Skeletal muscle tissue (tissue), 5 donors: ENCODE data around the gene F8. TPM values are rescaled to one million over a fixed set of nuclear protein-coding genes. Genes with fewer than 3 reads are reported as not detected.

Source experiments
- H3K27ac ChIP-seq: one replicate; pipeline ENCODE4 v1.7.0; 2013; ENCODE audit warnings: mild to moderate bottlenecking, low read depth, low read length, inconsistent platforms
- H3K27me3 ChIP-seq, 3 donors: one replicate each; pipeline ENCODE4 v1.7.0; 2013; ENCODE audit warnings: low read length in 3 of 3; ENCODE audit not compliant: control insufficient read depth in 3 of 3, insufficient read depth in 3 of 3
- H3K36me3 ChIP-seq, 3 donors: one replicate each; pipeline ENCODE4 v1.7.0; 2013; ENCODE audit warnings: low read length in 3 of 3; ENCODE audit not compliant: control insufficient read depth in 3 of 3, insufficient read depth in 3 of 3
- H3K4me1 ChIP-seq, 3 donors: one replicate each; pipeline ENCODE4 v1.7.0; 2013; ENCODE audit warnings: low read length in 3 of 3, mild to moderate bottlenecking in 3 of 3; ENCODE audit not compliant: control insufficient read depth in 3 of 3, insufficient read depth in 3 of 3
- H3K4me3 ChIP-seq, 3 donors: one replicate each; pipeline ENCODE4 v1.7.0; 2013; ENCODE audit warnings: low read length in 3 of 3
- H3K9ac ChIP-seq, 3 donors: one replicate each; pipeline ENCODE4 v1.7.0; 2013; ENCODE audit warnings: low read length in 3 of 3, mild to moderate bottlenecking in 3 of 3, moderate library complexity in 2 of 3, low read depth in 1 of 3
- H3K9me3 ChIP-seq, 3 donors: one replicate each; pipeline ENCODE4 v1.7.0; 2013; ENCODE audit warnings: low read length in 3 of 3; ENCODE audit not compliant: control insufficient read depth in 3 of 3
- small RNA-seq: library from RNA; depleted of rRNA; stranded (forward); fragments of <200 nt; gene quantifications from one replicate; pipeline ENCODE3, GENCODE V24; 2014
- total RNA-seq: library from RNA; depleted of rRNA; stranded (reverse); fragments of >200 nt; gene quantifications from one replicate; pipeline ENCODE4 v1.2.3, GENCODE V29; 2014
- donor health status: Osteomylitis.

Gene F8
- total RNA-seq, 1 donor from 2014 or later, result 4.2 TPM

DNA sequence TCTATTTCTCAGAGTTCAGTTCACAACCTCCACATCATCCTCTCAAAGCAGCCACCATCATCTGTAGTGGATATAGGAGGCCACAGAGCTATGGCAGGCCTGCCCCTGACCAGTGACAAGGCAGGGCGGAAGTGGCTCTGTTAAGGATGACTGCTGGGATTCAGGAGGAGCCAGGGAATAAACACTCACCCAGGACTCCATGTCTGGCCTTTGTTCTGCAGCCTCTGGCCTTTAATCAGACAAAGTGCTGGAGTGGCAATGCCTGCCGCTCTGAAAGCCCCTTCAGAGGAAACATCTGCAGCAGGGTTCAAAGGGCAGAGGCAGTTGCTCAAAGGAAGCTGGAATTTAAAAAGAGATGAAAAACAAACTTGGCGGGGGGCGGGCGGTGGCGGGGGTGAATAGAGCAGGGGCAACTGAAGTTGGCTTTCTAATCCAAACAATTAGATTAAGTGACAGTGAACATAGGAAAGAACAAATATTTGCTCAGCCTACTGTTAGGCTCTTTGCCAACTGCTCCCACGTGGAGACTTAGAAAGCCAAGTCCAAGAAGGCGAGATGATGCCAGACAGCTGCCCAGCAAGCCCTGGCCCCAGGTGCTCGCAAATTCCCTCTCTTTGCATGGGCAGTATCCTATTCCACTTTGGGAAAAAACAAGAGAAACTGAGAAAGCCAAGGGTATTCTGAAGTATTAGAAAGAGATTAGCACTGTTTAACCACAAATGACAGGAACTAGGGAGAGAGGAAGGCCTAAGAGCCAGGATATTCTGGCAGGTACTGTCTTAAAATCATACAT is 222.8 kb downstream of the F8 start:
- H3K4me1 ChIP-seq, result peaks cover 11 to 16% (median 16%) of the 10 kb centered on the region in 3 donors
- H3K36me3 ChIP-seq, result no peaks in the 10 kb centered on the region
- H3K4me3 ChIP-seq, result no peak overlapping the region
- no peaks in the 10 kb centered on the region for H3K9me3 ChIP-seq
- peak overlapping the region; percentile 34 for H3K27ac ChIP-seq
- no peaks in the 10 kb centered on the region for H3K27me3 ChIP-seq
- H3K9ac ChIP-seq, result peak overlapping the region in 1 of 3 donors; percentile 10

DNA sequence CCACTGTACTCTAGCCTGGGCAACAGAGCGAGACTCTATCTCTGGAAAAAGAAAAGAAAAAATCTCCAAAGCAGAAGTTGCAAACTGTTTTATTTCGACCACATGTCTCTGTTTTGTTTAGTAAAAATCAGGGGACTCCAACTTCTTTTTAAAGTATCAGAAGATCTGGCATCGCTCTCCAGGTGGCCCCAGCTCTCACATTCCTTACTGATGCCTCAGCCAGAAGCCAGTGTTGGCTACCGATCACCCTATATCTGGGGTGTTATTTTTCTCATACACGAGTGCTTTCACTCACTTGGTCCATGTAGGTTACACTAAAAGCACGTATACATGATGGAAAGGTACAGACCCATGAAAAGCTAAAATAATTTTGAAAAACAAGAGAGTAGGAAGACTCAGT is 225.5 kb downstream of the F8 start:
- Histone ChIP-seq H3K27ac (no peak overlapping the region), H3K4me1 (peaks cover 2 to 7% (median 7%) of the 10 kb centered on the region in 3 donors), H3K27me3 (no peaks in the 10 kb centered on the region), H3K36me3 (no peaks in the 10 kb centered on the region), H3K9ac (no peak overlapping the region), H3K4me3 (no peak overlapping the region), H3K9me3 (no peaks in the 10 kb centered on the region)

DNA sequence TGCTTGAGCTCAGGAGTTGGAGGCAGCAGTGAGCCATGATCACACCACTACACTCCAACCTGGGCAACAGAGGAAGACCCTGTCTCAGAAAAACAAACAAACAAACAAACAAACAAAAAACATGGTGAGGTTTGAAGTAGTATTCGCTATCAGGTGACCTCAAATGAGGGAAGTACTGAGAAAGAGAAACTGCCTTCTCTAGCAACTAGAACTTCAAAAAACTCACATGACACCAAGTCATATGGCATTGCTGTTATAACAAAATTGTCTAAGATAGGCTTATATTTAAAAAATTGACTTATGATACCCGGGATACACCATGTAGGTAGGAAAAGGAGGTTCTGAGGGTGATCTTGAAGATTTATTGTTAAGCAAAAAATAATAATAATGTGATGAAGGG is 227.5 kb downstream of the F8 start:
- H3K9ac ChIP-seq, result no peak overlapping the region
- H3K27me3 ChIP-seq, result no peaks in the 10 kb centered on the region
- peaks cover under 1 to 2% (median under 1%) of the 10 kb centered on the region in 3 donors for H3K4me1 ChIP-seq
- H3K4me3 ChIP-seq, result no peak overlapping the region
- no peak overlapping the region for H3K27ac ChIP-seq
- no peaks in the 10 kb centered on the region for H3K36me3 ChIP-seq
- no peaks in the 10 kb centered on the region for H3K9me3 ChIP-seq

DNA sequence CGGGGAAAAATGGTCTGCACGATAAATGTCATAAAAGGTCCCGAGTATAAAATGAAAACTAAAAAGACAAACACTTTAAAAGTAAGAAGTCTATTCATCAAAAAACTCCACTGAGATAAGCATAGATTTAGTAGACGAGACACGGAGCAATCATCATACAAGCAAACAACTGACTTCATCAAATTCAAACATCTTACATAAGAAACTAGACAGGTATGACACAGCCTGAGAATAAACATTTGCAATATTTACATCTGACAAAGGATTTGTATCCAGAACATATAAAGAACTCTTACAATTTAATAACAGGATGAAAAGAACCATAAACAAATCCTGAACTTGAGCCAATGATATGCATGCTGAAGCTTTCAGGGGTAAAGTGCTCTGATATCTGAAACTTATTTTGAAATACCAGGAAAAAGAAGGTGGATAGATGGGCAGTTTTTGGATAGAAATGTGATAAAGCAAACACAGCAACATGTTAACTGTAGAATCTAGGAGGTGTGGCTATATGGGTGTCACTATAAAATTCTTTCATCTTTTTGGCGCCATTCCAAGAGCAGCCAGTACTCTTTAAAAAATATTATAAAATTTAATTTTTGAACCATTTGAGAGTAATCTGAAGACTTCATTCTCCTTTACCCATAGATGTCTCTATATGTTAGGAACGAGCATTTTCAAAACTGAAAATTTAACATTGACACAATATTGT is 229.3 kb downstream of the F8 start:
- H3K27ac ChIP-seq, result no peak overlapping the region
- H3K4me1 ChIP-seq, result no peaks in the 10 kb centered on the region
- no peak overlapping the region for H3K9ac ChIP-seq
- H3K27me3 ChIP-seq, result no peaks in the 10 kb centered on the region
- no peaks in the 10 kb centered on the region for H3K9me3 ChIP-seq
- H3K36me3 ChIP-seq, result no peaks in the 10 kb centered on the region
- no peak overlapping the region for H3K4me3 ChIP-seq

DNA sequence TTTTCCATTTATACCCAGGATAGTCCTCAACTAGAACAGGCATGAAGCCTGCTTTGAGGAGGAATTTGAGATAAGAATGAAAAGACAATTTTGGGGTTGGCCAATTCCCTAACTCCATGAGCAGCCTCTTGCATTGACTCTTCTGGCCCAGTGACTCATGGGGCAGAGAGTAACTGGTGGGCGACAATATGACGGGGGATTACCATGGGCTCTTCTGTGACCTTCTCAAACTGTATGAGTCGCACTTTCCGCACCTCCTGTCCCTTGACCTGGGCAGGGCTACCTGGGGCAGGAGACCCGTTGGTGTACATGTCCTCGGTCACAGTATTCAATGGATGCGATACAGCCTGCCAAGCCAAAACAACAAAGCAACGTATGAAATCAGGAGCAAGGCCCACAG is 230.6 kb downstream of the F8 start:
- no peaks in the 10 kb centered on the region for H3K36me3 ChIP-seq
- H3K9ac ChIP-seq, result no peak overlapping the region
- no peaks in the 10 kb centered on the region for H3K27me3 ChIP-seq
- no peaks in the 10 kb centered on the region for H3K4me1 ChIP-seq
- H3K27ac ChIP-seq, result no peak overlapping the region
- H3K4me3 ChIP-seq, result no peak overlapping the region
- H3K9me3 ChIP-seq, result no peaks in the 10 kb centered on the region

DNA sequence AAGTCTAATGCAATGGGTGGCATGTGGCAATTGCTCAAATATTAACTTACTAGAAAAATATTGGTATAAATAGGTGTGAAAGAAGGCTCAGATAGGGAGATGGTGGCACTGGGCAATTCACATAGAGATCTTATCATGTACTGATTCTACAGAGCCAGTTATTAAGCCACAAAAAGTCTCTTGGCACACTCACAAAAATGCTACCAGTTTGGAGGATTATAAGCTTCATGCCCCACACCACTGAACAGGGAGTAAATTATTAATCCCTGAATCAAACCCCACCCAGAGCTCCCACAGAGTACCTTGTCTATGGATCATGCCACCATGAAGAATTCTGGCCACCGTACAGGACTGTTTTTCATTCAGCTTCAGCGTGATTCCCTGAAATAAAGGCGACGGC is 231.1 kb downstream of the F8 start:
- Histone ChIP-seq H3K9ac (no peak overlapping the region), H3K27me3 (no peaks in the 10 kb centered on the region), H3K9me3 (no peaks in the 10 kb centered on the region), H3K27ac (no peak overlapping the region), H3K4me1 (no peaks in the 10 kb centered on the region), H3K36me3 (no peaks in the 10 kb centered on the region), H3K4me3 (no peak overlapping the region)

Small RNAs within 50 kb of the gene (small RNA-seq; reads per million reads assigned to genes)
- gene MIR1184-1, result not detected

Other genes starting within 250 kb of the F8 start
- gene MPP1, start 217.2 kb downstream of the F8 start, total RNA-seq, result 45.9 TPM
- not detected for gene SMIM9, start 188.1 kb downstream of the F8 start, total RNA-seq
- 2.6 TPM for gene F8A1, start 136.4 kb downstream of the F8 start, total RNA-seq
- 45.9 TPM for gene FUNDC2, start 4.1 kb upstream of the F8 start, total RNA-seq
- 6.8 TPM for gene CMC4, start 48.4 kb upstream of the F8 start, total RNA-seq
- 20.9 TPM for gene MTCP1, start 48.4 kb upstream of the F8 start, total RNA-seq
- 4.2 TPM for gene BRCC3, start 48.8 kb upstream of the F8 start, total RNA-seq
- 47.0 TPM for gene VBP1, start 193.7 kb upstream of the F8 start, total RNA-seq
- under 0.01 TPM for gene RAB39B, start 241.8 kb upstream of the F8 start, total RNA-seq